Adrenal gland (tissue), 12 donors: ENCODE data around the gene ARHGAP10. TPM values are rescaled to one million over a fixed set of nuclear protein-coding genes. Genes with fewer than 3 reads are reported as not detected.

Experiments used
- DNase-seq, 7 donors: peaks; one replicate each; pipeline ENCODE4 v3.0.0-alpha.2; 2019 to 2020
- H3K27ac ChIP-seq, 5 donors: fragments of 200-600 bp; sonication (generic) in 4 of 5; 1 replicate in 3 of 5; 2 replicates in 2 of 5; pipeline versions ENCODE4 v1.5.1 to v1.8.0; 2016 to 2020; ENCODE audit warnings: mild to moderate bottlenecking in 1 of 5
- H3K27me3 ChIP-seq: fragments of 200-600 bp; 2 replicates; pipeline ENCODE4 v1.8.0; 2021
- H3K36me3 ChIP-seq, 2 donors: fragments of 200-600 bp; replicated peaks in 1 of 2; 1 replicate in 1 of 2; 2 replicates in 1 of 2; pipeline versions ENCODE4 v1.5.1 to v1.8.0; 2018 to 2022
- H3K4me1 ChIP-seq, 2 donors: fragments of 200-600 bp; replicated peaks in 1 of 2; 1 replicate in 1 of 2; 2 replicates in 1 of 2; pipeline versions ENCODE4 v1.5.1 to v1.8.0; 2018 to 2021
- H3K4me3 ChIP-seq, 4 donors: fragments of 200-600 bp; sonication (generic) in 3 of 4; one replicate each; pipeline ENCODE4 v1.5.1; 2016 to 2018
- H3K9me3 ChIP-seq, 3 donors: fragments of 200-600 bp; sonication (generic) in 1 of 3; replicated peaks in 1 of 3; 1 replicate in 2 of 3; 2 replicates in 1 of 3; pipeline versions ENCODE4 v1.5.1 to v1.8.0; 2016 to 2021
- POLR2A ChIP-seq, 2 donors: fragments of 450-650 bp; IDR thresholded peaks; one replicate each; pipeline ENCODE4 v1.6.1; 2017; ENCODE audit warnings: antibody characterized with exemption in 2 of 2, mild to moderate bottlenecking in 2 of 2, moderate library complexity in 1 of 2
- WGBS, 4 donors: extraction: QIAGEN DNeasy Blood & Tissue Kit in 2 of 4; methylation state at CpG; one replicate each; pipeline versions ENCODE4 v1.1.5 to v1.1.7; 2013 to 2017; 5-methylcytosine and 5-hydroxymethylcytosine counted together
- intact Hi-C, 2 donors: fragments of 100-400 bp; cut with DNase I; formaldehyde crosslinking; loops; one replicate each; pipeline versions ENCODE4 v1.14.1 to v1.15.0; 2022 to 2023
- polyA plus RNA-seq, 3 donors: library from polyadenylated mRNA; stranded (reverse); fragments of 200-250 nt in 2 of 3; fragments of 350-450 nt in 1 of 3; fragmentation: Illumina TruSeq in 1 of 3; extraction: RNeasy Lipid Tissue Mini Kit (QIAGEN cat#74804) in 1 of 3; gene quantifications; one replicate each; pipeline ENCODE4 v1.2.3, GENCODE V29; 2013 to 2014
- total RNA-seq, 9 donors: library from RNA; depleted of rRNA in 4 of 9; stranded (reverse); fragments of >200 nt in 4 of 9; fragments of 120-200 nt in 1 of 9; fragmentation: NEBNext Ultra II Directional in 1 of 9; extraction: Animal tissue kit (Norgen Biotek cat#: 25700) in 1 of 9; gene quantifications; one replicate each; pipeline versions ENCODE4 v1.1.0 to v1.2.4, GENCODE V29; 2013 to 2023
- TF ChIP-seq, protein P1 (sequence below), 6 experiments: fragments of 450-650 bp in 4 of 6; fragments of 200-600 bp in 2 of 6; sonication (generic) in 1 of 6; IDR thresholded peaks; 1 replicate in 5 of 6; 2 replicates in 1 of 6; pipeline versions ENCODE4 v1.5.1 to v1.8.0; 2016 to 2021; ENCODE audit warnings: antibody characterized with exemption in 6 of 6, mild to moderate bottlenecking in 2 of 6, moderate library complexity in 1 of 6
- donor health status: healthy with polysubstance abuse.
- donor health status: Bipolar disorder and iron deficiency.
- donor health status: DM: yes; HTN: yes; CAD: no.
- donor health status: DM: no; HTN: no; CAD: no.
- donor health status: DM: no; HTN: no; CAD: no.
- donor health status: DM: yes; HTN: yes; CAD: no.

ARHGAP10 gene
- total and polyA plus RNA-seq, 12 donors, result 7.0 to 40.8 (median 22.1) TPM

DNA sequence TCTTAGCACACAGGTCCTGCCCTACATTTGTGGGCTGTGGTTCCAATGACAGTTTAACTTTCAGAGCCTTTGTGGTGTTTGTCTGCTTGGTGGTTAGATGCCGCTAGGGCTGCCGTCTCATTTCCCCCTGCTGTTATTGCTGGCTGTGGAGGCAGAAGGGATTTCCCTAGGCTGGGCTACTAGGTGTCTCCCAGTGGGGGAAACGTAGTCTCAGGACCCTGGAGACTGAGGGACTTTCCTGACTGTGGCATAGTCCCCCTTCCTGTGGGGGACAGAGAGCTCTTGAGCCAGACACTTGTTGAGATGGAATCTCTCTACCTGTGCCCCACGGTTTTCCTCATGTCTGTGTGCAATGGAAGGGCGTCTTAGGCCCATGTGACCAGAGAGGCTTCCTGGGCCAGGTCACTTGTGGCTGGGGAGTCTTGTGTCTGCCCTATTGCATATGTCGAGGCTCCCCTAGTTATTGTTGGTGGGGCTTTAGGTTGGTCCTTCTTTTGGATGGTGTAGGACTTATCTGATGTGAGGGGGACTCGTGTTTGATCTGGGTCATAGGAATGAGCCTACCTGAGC lies 68.2 kb downstream of the ARHGAP10 start:
- peaks cover 0 to 14% of the 10 kb centered on the region in 2 donors for H3K4me1 ChIP-seq

DNA sequence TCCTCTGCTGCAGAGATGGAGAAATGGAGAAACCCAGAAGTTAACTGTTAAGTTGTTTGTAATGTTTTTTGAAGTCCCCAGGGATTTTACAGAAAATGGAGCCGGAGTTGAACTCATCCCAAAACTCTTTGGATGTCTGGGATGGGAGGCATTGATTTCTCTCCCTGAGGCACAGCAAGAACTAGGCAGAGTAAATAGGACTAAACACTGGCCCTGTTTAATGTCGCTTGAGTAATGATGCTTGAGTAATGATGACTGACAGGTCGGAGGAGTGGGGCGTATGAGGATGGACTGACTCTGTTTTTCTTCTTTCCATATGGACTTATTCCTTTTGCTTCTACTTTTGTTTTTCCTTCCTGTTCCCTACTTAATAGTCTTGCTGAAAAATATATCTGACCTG lies 69.9 kb downstream of the ARHGAP10 start:
- Histone ChIP-seq H3K27me3 (no peaks in the 10 kb centered on the region), H3K36me3 (no peaks in the 10 kb centered on the region), H3K9me3 (no peaks in the 10 kb centered on the region), H3K4me3 (no peak overlapping the region), H3K27ac (no peak overlapping the region), H3K4me1 (peaks cover 0 to 15% of the 10 kb centered on the region in 2 donors)
- TF ChIP-seq, protein P1, sequence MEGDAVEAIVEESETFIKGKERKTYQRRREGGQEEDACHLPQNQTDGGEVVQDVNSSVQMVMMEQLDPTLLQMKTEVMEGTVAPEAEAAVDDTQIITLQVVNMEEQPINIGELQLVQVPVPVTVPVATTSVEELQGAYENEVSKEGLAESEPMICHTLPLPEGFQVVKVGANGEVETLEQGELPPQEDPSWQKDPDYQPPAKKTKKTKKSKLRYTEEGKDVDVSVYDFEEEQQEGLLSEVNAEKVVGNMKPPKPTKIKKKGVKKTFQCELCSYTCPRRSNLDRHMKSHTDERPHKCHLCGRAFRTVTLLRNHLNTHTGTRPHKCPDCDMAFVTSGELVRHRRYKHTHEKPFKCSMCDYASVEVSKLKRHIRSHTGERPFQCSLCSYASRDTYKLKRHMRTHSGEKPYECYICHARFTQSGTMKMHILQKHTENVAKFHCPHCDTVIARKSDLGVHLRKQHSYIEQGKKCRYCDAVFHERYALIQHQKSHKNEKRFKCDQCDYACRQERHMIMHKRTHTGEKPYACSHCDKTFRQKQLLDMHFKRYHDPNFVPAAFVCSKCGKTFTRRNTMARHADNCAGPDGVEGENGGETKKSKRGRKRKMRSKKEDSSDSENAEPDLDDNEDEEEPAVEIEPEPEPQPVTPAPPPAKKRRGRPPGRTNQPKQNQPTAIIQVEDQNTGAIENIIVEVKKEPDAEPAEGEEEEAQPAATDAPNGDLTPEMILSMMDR (IDR thresholded peaks at IDR 0.05), result no peak
- TF ChIP-seq POLR2A (IDR thresholded peaks at IDR 0.05), result no peak
- intact Hi-C loops, result no loop called here
- DNase-seq, result no peak
- WGBS, 4 donors, result 75 to 91% (median 87%) methylated on average over 4 of the region's 4 CpGs

More for the DNA sequence above, 68.2 kb downstream of the ARHGAP10 start:
- Histone ChIP-seq H3K9me3 (no peaks in the 10 kb centered on the region), H3K27me3 (no peaks in the 10 kb centered on the region), H3K27ac (no peak overlapping the region), H3K4me3 (no peak overlapping the region), H3K36me3 (no peaks in the 10 kb centered on the region)
- DNase-seq, result no peak
- WGBS, 4 donors, result 77 to 85% (median 80%) methylated on average over 4 to 7 of the region's 7 CpGs
- TF ChIP-seq, protein P1 (IDR thresholded peaks at IDR 0.05), result no peak
- TF ChIP-seq POLR2A (IDR thresholded peaks at IDR 0.05), result no peak
- intact Hi-C loops, result no loop called here

DNA sequence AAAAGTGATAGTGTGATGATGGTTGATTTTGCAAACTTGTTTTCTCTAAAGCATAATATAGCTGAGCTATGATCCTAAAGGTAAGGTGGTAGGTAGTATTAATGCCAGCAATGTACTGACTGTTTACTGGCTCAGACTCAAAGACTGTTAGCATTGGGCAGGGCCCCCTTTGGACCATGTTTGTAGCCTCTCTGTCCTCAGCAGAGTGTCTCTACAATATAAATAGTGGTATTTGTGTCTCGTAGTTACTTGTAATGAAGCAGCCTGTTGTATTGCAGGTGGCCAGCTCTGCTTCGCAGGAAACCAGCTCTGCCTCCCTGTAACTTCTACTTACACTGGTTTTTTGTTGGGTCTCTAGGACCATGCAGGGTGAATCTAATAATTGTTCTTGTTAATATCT lies 70.5 kb downstream of the ARHGAP10 start:
- Histone ChIP-seq H3K36me3 (no peaks in the 10 kb centered on the region), H3K4me3 (no peak overlapping the region), H3K27ac (no peak overlapping the region), H3K27me3 (no peaks in the 10 kb centered on the region), H3K9me3 (no peaks in the 10 kb centered on the region), H3K4me1 (peaks cover 0 to 17% of the 10 kb centered on the region in 2 donors)
- no peak for DNase-seq
- TF ChIP-seq POLR2A (IDR thresholded peaks at IDR 0.05), result no peak
- TF ChIP-seq, protein P1 (IDR thresholded peaks at IDR 0.05), result no peak
- WGBS, 4 donors, result 90 to 97% (median 90%) methylated on average over 2 of the region's 2 CpGs
- intact Hi-C loops, result no loop called here

DNA sequence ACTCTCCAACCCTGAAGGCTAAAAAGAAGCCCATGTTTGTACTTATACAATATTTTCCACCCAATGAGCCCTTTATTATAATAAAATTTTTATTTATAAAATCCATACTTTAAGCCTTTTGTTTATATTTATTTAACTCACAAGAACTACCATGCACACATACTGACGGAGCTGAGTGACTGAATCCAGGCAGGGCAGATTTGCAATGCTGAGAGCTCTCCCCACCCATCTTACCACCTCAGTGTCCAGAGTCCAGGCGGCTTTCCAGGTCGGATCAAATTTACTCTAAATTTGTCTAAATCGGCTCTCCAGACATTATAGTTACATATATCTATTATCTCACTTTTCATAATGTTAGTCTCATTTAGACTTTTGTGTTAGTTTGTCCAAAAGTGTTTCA lies 74.1 kb downstream of the ARHGAP10 start:
- no peaks in the 10 kb centered on the region for H3K36me3 ChIP-seq
- intact Hi-C loops, result no loop called here
- peaks cover 7 to 18% of the 10 kb centered on the region in 2 donors for H3K4me1 ChIP-seq
- 91 to 94% (median 93%) methylated on average over 4 of the region's 4 CpGs for WGBS, 4 donors
- DNase-seq, result no peak
- H3K27ac ChIP-seq, result no peak overlapping the region
- no peaks in the 10 kb centered on the region for H3K27me3 ChIP-seq
- H3K4me3 ChIP-seq, result no peak overlapping the region
- TF ChIP-seq, protein P1 (IDR thresholded peaks at IDR 0.05), result no peak
- TF ChIP-seq POLR2A (IDR thresholded peaks at IDR 0.05), result no peak
- no peaks in the 10 kb centered on the region for H3K9me3 ChIP-seq
